CD4-positive, alpha-beta T cell treated with Interleukin-4 for 1 hour (primary cell): ENCODE measurements around the gene AP5Z1.
A peak's percentile ranks its signal among the peaks of the same experiment; 100 is the strongest.

Source experiments
- DNase-seq, 2 donors: peaks; one replicate each; pipeline ENCODE4 v3.0.0-alpha.2; 2020 to 2022

AP5Z1 gene

GRCh38 chr7:4823441-4824119 is 48.2 kb downstream of the AP5Z1 start:
- DNase-seq = no peak

- no peak for DNase-seq
Observed at GRCh38 chr7:4824120-4824775, 48.8 kb downstream of the AP5Z1 start.

GRCh38 chr7:4825081-4825480 is 49.7 kb downstream of the AP5Z1 start:
- DNase-seq = no peak

- no peak for DNase-seq
Observed at GRCh38 chr7:4828720-4829383, 53.4 kb downstream of the AP5Z1 start.

- peak; percentile 51 to 65 for DNase-seq
Observed at GRCh38 chr7:4830176-4830575, 54.8 kb downstream of the AP5Z1 start.

- no peak for DNase-seq
Observed at GRCh38 chr7:4831723-4832495, 56.5 kb downstream of the AP5Z1 start.

- no peak for DNase-seq
Observed at GRCh38 chr7:4832711-4833110, 57.3 kb downstream of the AP5Z1 start.

GRCh38 chr7:4833176-4833575 is 57.8 kb downstream of the AP5Z1 start:
- DNase-seq = no peak

- no peak for DNase-seq
Observed at GRCh38 chr7:4833691-4834600, 58.5 kb downstream of the AP5Z1 start.

- DNase-seq = no peak
Observed at GRCh38 chr7:4834601-4835397, 59.4 kb downstream of the AP5Z1 start.

GRCh38 chr7:4835398-4836205 is 60.2 kb downstream of the AP5Z1 start:
- no peak for DNase-seq

GRCh38 chr7:4836206-4836661 is 60.8 kb downstream of the AP5Z1 start:
- no peak for DNase-seq

- no peak for DNase-seq
Observed at GRCh38 chr7:4837041-4837802, 61.8 kb downstream of the AP5Z1 start.

- DNase-seq = no peak
Observed at GRCh38 chr7:4837803-4838625, 62.6 kb downstream of the AP5Z1 start.

- DNase-seq = no peak
Observed at GRCh38 chr7:4838626-4839334, 63.4 kb downstream of the AP5Z1 start.

- DNase-seq = no peak
Observed at GRCh38 chr7:4840079-4840501, 64.7 kb downstream of the AP5Z1 start.
